Measurements from ENCODE around the gene CMTR1.

GRCh38 chr6:37491171-37491829 lies 58.3 kb downstream of the CMTR1 start:
- TF ChIP-seq CTCF (IDR thresholded peaks at IDR 0.05; ENCODE audit: insufficient read depth, low read length), result no peak
- TF ChIP-seq POLR2AphosphoS5 (IDR thresholded peaks at IDR 0.05; ENCODE audit: low read depth), result no peak
- no peak for TF ChIP-seq REST (IDR thresholded peaks at IDR 0.05; ENCODE audit: insufficient replicate concordance, low read depth)
- TF ChIP-seq GABPA (IDR thresholded peaks at IDR 0.05; ENCODE audit: low read depth), result no peak
